Measurements from ENCODE around the gene SYCE1. TPM values are rescaled to one million over a fixed set of nuclear protein-coding genes. Genes with fewer than 3 reads are reported as not detected.

The SYCE1 gene
- total RNA-seq, 1 donor from 2014 or later = not detected

DNA sequence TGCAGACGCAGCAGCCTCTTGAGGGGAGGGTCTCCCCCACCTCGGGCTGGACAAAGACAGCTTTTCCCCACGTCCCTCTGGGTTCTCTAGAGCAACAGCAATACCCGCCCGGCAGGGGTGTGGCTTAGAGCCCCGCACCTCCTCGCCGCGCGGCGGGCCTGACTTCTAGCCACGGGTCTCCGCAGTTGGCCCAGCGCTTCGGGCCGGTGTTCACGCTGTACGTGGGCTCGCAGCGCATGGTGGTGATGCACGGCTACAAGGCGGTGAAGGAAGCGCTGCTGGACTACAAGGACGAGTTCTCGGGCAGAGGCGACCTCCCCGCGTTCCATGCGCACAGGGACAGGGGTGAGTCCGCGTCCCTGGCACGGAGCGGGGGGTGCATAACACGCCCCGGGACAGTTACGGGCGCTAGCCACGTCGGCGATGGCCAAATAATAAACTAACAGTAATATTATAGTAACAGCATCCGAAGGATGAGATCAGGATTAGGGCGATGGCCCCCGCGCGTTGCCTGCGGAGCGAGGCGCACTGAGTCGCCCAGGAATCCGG, 37.0 kb downstream of the SYCE1 start:
- H3K36me3 ChIP-seq (ENCODE audit: control insufficient read depth, insufficient read depth, low read length) = no peaks in the 10 kb centered on the region

DNA sequence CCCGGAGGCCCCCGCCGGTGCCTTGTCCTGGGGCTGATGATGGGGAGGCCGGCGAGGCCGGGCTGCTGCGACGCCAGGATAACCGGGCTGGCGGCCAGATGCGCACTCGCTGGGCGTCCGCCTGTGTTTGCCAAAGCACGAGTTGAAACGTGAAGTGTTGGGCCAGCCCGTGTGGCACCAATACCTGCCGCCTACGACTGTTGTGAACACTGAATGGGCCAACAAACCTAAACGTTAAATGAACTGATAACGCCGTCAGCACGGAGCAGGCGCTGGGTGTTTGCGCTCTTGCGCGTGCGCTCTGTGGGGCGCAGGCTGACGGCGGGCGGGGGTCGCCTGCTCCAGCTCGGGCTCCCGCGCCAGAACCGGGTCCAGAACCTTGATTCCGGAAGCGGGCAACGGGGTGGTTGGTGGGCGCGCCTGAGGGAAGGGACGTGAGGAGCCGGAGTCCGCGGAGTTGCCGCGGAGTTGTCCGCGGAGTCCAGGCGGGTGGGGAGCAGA, 37.6 kb downstream of the SYCE1 start:
- Histone ChIP-seq H3K27me3 (ENCODE audit: control insufficient read depth, insufficient read depth, low read length) (peaks cover 14% of the 10 kb centered on the region), H3K36me3 (ENCODE audit: control insufficient read depth, insufficient read depth, low read length) (no peaks in the 10 kb centered on the region), H3K4me3 (ENCODE audit: low read depth, low read length) (peak overlapping the region; percentile 6)
- FAIRE-seq = no peak
- DNase-seq (ENCODE audit: low read depth) = peak; percentile 5
- TF ChIP-seq, protein P1, sequence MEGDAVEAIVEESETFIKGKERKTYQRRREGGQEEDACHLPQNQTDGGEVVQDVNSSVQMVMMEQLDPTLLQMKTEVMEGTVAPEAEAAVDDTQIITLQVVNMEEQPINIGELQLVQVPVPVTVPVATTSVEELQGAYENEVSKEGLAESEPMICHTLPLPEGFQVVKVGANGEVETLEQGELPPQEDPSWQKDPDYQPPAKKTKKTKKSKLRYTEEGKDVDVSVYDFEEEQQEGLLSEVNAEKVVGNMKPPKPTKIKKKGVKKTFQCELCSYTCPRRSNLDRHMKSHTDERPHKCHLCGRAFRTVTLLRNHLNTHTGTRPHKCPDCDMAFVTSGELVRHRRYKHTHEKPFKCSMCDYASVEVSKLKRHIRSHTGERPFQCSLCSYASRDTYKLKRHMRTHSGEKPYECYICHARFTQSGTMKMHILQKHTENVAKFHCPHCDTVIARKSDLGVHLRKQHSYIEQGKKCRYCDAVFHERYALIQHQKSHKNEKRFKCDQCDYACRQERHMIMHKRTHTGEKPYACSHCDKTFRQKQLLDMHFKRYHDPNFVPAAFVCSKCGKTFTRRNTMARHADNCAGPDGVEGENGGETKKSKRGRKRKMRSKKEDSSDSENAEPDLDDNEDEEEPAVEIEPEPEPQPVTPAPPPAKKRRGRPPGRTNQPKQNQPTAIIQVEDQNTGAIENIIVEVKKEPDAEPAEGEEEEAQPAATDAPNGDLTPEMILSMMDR (IDR thresholded peaks at IDR 0.05; ENCODE audit: insufficient read depth, low read length, severe bottlenecking) = no peak

More for the DNA sequence above, 37.0 kb downstream of the SYCE1 start:
- no peak for DNase-seq (ENCODE audit: low read depth)
- Histone ChIP-seq H3K27me3 (ENCODE audit: control insufficient read depth, insufficient read depth, low read length) (peaks cover 14% of the 10 kb centered on the region), H3K4me3 (ENCODE audit: low read depth, low read length) (peak overlapping the region; percentile 6)
- no peak for FAIRE-seq
- TF ChIP-seq, protein P1 (IDR thresholded peaks at IDR 0.05; ENCODE audit: insufficient read depth, low read length, severe bottlenecking) = no peak

DNA sequence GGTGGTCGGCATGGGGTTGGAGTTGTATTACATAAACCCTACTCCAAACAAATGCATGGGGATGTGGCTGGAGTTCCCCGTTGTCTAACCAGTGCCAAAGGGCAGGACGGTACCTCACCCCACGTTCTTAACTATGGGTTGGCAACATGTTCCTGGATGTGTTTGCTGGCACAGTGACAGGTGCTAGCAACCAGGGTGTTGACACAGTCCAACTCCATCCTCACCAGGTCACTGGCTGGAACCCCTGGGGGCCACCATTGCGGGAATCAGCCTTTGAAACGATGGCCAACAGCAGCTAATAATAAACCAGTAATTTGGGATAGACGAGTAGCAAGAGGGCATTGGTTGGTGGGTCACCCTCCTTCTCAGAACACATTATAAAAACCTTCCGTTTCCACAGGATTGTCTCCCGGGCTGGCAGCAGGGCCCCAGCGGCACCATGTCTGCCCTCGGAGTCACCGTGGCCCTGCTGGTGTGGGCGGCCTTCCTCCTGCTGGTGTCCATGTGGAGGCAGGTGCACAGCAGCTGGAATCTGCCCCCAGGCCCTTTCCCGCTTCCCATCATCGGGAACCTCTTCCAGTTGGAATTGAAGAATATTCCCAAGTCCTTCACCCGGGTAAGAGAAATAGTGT, 38.3 kb downstream of the SYCE1 start, which contains the start of gene CYP2E1:
Gene CYP2E1 (plus strand): TSS at position 407 of the 632 bp plus-strand sequence. CDS start 33 bp downstream, at position 440.
- Histone ChIP-seq H3K27me3 (ENCODE audit: control insufficient read depth, insufficient read depth, low read length) (peaks cover 14% of the 10 kb centered on the region), H3K4me3 (ENCODE audit: low read depth, low read length) (peak within 1 kb of the TSS; percentile 6), H3K36me3 (ENCODE audit: control insufficient read depth, insufficient read depth, low read length) (no peaks in the 10 kb centered on the region)
- FAIRE-seq (peak; percentile 55), DNase-seq (ENCODE audit: low read depth) (no peak)
- TF ChIP-seq, protein P1 (IDR thresholded peaks at IDR 0.05; ENCODE audit: insufficient read depth, low read length, severe bottlenecking) = no peak

DNA sequence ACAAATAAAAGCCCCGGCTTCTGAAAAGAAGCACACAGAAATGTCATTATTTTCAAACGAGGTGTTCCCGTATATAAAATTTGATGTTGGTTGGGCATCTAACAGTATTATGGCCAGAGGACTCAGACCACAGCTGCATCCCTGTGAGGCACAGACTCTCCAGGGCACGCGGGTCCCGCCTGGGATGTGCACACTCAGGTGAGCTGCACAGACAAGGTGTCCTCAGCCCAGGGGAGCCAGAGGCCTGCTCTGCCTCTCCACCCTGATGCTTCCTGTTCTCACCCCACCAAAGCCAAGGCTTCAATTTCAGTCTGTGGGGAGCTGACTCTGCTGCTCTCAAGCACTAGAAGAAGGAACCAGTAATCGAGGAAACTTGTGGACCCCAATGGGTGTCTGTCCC, 39.9 kb downstream of the SYCE1 start:
- FAIRE-seq (no peak), DNase-seq (ENCODE audit: low read depth) (no peak)
- H3K4me3 ChIP-seq (ENCODE audit: low read depth, low read length) = no peak overlapping the region
- H3K36me3 ChIP-seq (ENCODE audit: control insufficient read depth, insufficient read depth, low read length) = no peaks in the 10 kb centered on the region
- TF ChIP-seq, protein P1 (IDR thresholded peaks at IDR 0.05; ENCODE audit: insufficient read depth, low read length, severe bottlenecking) = no peak
- peaks cover 14% of the 10 kb centered on the region for H3K27me3 ChIP-seq (ENCODE audit: control insufficient read depth, insufficient read depth, low read length)

DNA sequence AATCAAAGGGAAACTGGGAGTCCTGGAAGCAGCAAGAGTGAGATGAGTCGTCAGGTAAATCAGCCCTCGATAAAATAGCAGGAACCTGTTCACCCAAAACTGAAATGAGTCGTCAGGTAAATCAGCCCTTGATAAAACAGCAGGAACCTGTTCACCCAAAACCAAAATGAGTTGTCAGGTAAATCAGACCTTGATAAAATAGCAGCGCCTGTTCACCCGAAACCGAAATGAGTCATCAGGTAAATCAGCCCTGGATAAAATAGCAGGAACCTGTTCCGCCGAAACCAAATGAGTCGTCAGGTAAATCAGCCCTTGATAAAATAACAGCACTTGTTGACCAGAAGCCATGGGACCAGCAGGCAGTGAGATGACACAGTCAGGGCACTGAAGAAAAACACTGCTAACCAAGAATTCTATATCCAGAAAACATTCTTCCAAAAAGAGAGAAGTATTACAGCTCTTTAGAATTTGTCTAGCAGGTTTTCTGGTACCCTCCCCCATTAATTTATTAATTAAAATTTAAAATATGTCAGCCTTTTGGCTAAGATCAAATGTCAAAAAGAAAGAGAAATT, 41.7 kb downstream of the SYCE1 start:
- Histone ChIP-seq H3K36me3 (ENCODE audit: control insufficient read depth, insufficient read depth, low read length) (no peaks in the 10 kb centered on the region), H3K4me3 (ENCODE audit: low read depth, low read length) (no peak overlapping the region), H3K27me3 (ENCODE audit: control insufficient read depth, insufficient read depth, low read length) (peaks cover 4% of the 10 kb centered on the region)
- FAIRE-seq = no peak
- TF ChIP-seq, protein P1 (IDR thresholded peaks at IDR 0.05; ENCODE audit: insufficient read depth, low read length, severe bottlenecking) = no peak
- peak; percentile 86 for DNase-seq (ENCODE audit: low read depth)
